Skeletal muscle tissue (tissue), 4 donors: Measurements from ENCODE around the gene SRGAP2. TPM values are rescaled to one million over a fixed set of nuclear protein-coding genes. Genes with fewer than 3 reads are reported as not detected.
"Not testable (repeated sequence)": the region's sequence is repeated elsewhere in the genome, so short reads cannot be mapped to it uniquely, and the experiment has no call there.

Source experiments
- H3K27ac ChIP-seq: one replicate; pipeline ENCODE4 v1.7.0; 2013; ENCODE audit warnings: mild to moderate bottlenecking, low read depth, low read length, inconsistent platforms
- H3K27me3 ChIP-seq, 3 donors: one replicate each; pipeline ENCODE4 v1.7.0; 2013; ENCODE audit warnings: low read length in 3 of 3; ENCODE audit not compliant: control insufficient read depth in 3 of 3, insufficient read depth in 3 of 3
- H3K36me3 ChIP-seq, 3 donors: one replicate each; pipeline ENCODE4 v1.7.0; 2013; ENCODE audit warnings: low read length in 3 of 3; ENCODE audit not compliant: control insufficient read depth in 3 of 3, insufficient read depth in 3 of 3
- H3K4me1 ChIP-seq, 3 donors: one replicate each; pipeline ENCODE4 v1.7.0; 2013; ENCODE audit warnings: low read length in 3 of 3, mild to moderate bottlenecking in 3 of 3; ENCODE audit not compliant: control insufficient read depth in 3 of 3, insufficient read depth in 3 of 3
- H3K4me3 ChIP-seq, 3 donors: one replicate each; pipeline ENCODE4 v1.7.0; 2013; ENCODE audit warnings: low read length in 3 of 3
- H3K9ac ChIP-seq, 3 donors: one replicate each; pipeline ENCODE4 v1.7.0; 2013; ENCODE audit warnings: low read length in 3 of 3, mild to moderate bottlenecking in 3 of 3, moderate library complexity in 2 of 3, low read depth in 1 of 3
- H3K9me3 ChIP-seq, 3 donors: one replicate each; pipeline ENCODE4 v1.7.0; 2013; ENCODE audit warnings: low read length in 3 of 3; ENCODE audit not compliant: control insufficient read depth in 3 of 3
- total RNA-seq: library from RNA; depleted of rRNA; stranded (reverse); fragments of >200 nt; gene quantifications from one replicate; pipeline ENCODE4 v1.2.3, GENCODE V29; 2014
- donor health status: Osteomylitis.

The SRGAP2 gene
- 62.1 TPM for total RNA-seq

- H3K27me3 ChIP-seq: not testable (repeated sequence)
- H3K9ac ChIP-seq: peak within 1 kb of the TSS in 1 of 3 donors; percentile 50
Observed at GRCh38 chr1:206203364-206204158, at the start of gene SRGAP2. Gene SRGAP2, plus strand, starts transcription at chr1:206203541. Its CDS starts 2,430 bp downstream, at chr1:206205971.

GRCh38 chr1:206167350-206168029 is 35.9 kb upstream of the SRGAP2 start:
- not testable (repeated sequence) for H3K9ac ChIP-seq, H3K36me3 ChIP-seq

More at GRCh38 chr1:206203364-206204158, at the start of gene SRGAP2:
- Histone ChIP-seq H3K27ac (peak within 1 kb of the TSS; percentile 30), H3K4me3 (peak within 1 kb of the TSS in 1 of 3 donors; percentile 35)
- H3K4me1 ChIP-seq, H3K36me3 ChIP-seq, H3K9me3 ChIP-seq: not testable (repeated sequence)

GRCh38 chr1:206169794-206170193 is 33.5 kb upstream of the SRGAP2 start:
- H3K4me1 ChIP-seq, H3K27ac ChIP-seq, H3K36me3 ChIP-seq, H3K9ac ChIP-seq, H3K9me3 ChIP-seq, H3K27me3 ChIP-seq, H3K4me3 ChIP-seq: not testable (repeated sequence)

More at GRCh38 chr1:206167350-206168029, 35.9 kb upstream of the SRGAP2 start:
- H3K4me3 ChIP-seq, H3K27ac ChIP-seq, H3K27me3 ChIP-seq, H3K9me3 ChIP-seq, H3K4me1 ChIP-seq: not testable (repeated sequence)

- H3K36me3 ChIP-seq, H3K9me3 ChIP-seq, H3K4me3 ChIP-seq, H3K9ac ChIP-seq, H3K27me3 ChIP-seq, H3K27ac ChIP-seq, H3K4me1 ChIP-seq: not testable (repeated sequence)
Observed at GRCh38 chr1:206173110-206173719, 30.1 kb upstream of the SRGAP2 start.

GRCh38 chr1:206174182-206174868 is 29.0 kb upstream of the SRGAP2 start:
- H3K27me3 ChIP-seq, H3K9me3 ChIP-seq, H3K36me3 ChIP-seq, H3K4me3 ChIP-seq, H3K27ac ChIP-seq, H3K4me1 ChIP-seq, H3K9ac ChIP-seq: not testable (repeated sequence)

- not testable (repeated sequence) for H3K9me3 ChIP-seq, H3K27ac ChIP-seq, H3K4me3 ChIP-seq, H3K27me3 ChIP-seq, H3K4me1 ChIP-seq, H3K36me3 ChIP-seq, H3K9ac ChIP-seq
Observed at GRCh38 chr1:206175459-206176113, 27.8 kb upstream of the SRGAP2 start.

- not testable (repeated sequence) for H3K27me3 ChIP-seq, H3K27ac ChIP-seq, H3K36me3 ChIP-seq, H3K9ac ChIP-seq, H3K4me3 ChIP-seq, H3K9me3 ChIP-seq, H3K4me1 ChIP-seq
Observed at GRCh38 chr1:206176114-206176502, 27.2 kb upstream of the SRGAP2 start.

GRCh38 chr1:206178061-206178989 is 25.0 kb upstream of the SRGAP2 start:
- H3K4me1 ChIP-seq, H3K27ac ChIP-seq, H3K27me3 ChIP-seq, H3K4me3 ChIP-seq, H3K9me3 ChIP-seq, H3K36me3 ChIP-seq, H3K9ac ChIP-seq: not testable (repeated sequence)

- H3K4me1 ChIP-seq, H3K4me3 ChIP-seq, H3K36me3 ChIP-seq, H3K9me3 ChIP-seq, H3K27me3 ChIP-seq, H3K9ac ChIP-seq, H3K27ac ChIP-seq: not testable (repeated sequence)
Observed at GRCh38 chr1:206179666-206180065, 23.7 kb upstream of the SRGAP2 start.
